WTC11 (cell line): Measurements from ENCODE around the gene CCNYL1.

ENCODE experiments used
- CBFB ChIP-seq: sonication (generic); formaldehyde crosslinking; IDR thresholded peaks from 2 replicates; pipeline ENCODE4 v1.8.1; 2022; ENCODE audit warnings: mild to moderate bottlenecking, low read depth, missing genetic modification reagents
- CREB1 ChIP-seq: sonication (generic); formaldehyde crosslinking; IDR thresholded peaks from 2 replicates; pipeline ENCODE4 v1.8.0; 2023; ENCODE audit warnings: mild to moderate bottlenecking, missing genetic modification reagents
- TCF7 ChIP-seq: sonication (generic); formaldehyde crosslinking; IDR thresholded peaks from 2 replicates; pipeline ENCODE4 v1.8.0; 2022; ENCODE audit warnings: mild to moderate bottlenecking, low read depth, missing genetic modification reagents, moderate library complexity
- TP53 ChIP-seq: sonication (generic); formaldehyde crosslinking; IDR thresholded peaks from 2 replicates; pipeline ENCODE4 v1.8.1; 2023; ENCODE audit warnings: mild to moderate bottlenecking, missing genetic modification reagents
- ZNF263 ChIP-seq: sonication (generic); formaldehyde crosslinking; IDR thresholded peaks from 2 replicates; pipeline ENCODE4 v1.8.1; 2022; ENCODE audit warnings: low read depth, mild to moderate bottlenecking, moderate library complexity, missing genetic modification reagents
- ZNF512 ChIP-seq: sonication (generic); formaldehyde crosslinking; IDR thresholded peaks from 2 replicates; pipeline ENCODE4 v1.8.1; 2022; ENCODE audit warnings: missing genetic modification reagents, borderline replicate concordance
- TF ChIP-seq, protein P1 (sequence below): fragments of 200-600 bp; IDR thresholded peaks from 2 replicates; pipeline ENCODE4 v1.8.0; 2022; ENCODE audit warnings: antibody characterized with exemption
- TF ChIP-seq, protein P2 (sequence below): sonication (generic); formaldehyde crosslinking; IDR thresholded peaks from 2 replicates; pipeline ENCODE4 v1.8.1; 2023; ENCODE audit warnings: mild to moderate bottlenecking, missing genetic modification reagents, moderate library complexity
- TF ChIP-seq, protein P3 (sequence below): fragments of 250-450 bp; sonication (Bioruptor Pico); IDR thresholded peaks from 2 replicates; pipeline ENCODE4 v1.9.0; 2021; ENCODE audit warnings: mild to moderate bottlenecking
- TF ChIP-seq, protein P4 (sequence below): sonication (generic); formaldehyde crosslinking; IDR thresholded peaks from 2 replicates; pipeline ENCODE4 v1.8.0; 2022; ENCODE audit warnings: missing genetic modification reagents
- TF ChIP-seq, protein P5 (sequence below): sonication (generic); formaldehyde crosslinking; IDR thresholded peaks from 2 replicates; pipeline ENCODE4 v1.8.0; 2022; ENCODE audit warnings: mild to moderate bottlenecking, missing genetic modification reagents

- TF ChIP-seq, protein P1, sequence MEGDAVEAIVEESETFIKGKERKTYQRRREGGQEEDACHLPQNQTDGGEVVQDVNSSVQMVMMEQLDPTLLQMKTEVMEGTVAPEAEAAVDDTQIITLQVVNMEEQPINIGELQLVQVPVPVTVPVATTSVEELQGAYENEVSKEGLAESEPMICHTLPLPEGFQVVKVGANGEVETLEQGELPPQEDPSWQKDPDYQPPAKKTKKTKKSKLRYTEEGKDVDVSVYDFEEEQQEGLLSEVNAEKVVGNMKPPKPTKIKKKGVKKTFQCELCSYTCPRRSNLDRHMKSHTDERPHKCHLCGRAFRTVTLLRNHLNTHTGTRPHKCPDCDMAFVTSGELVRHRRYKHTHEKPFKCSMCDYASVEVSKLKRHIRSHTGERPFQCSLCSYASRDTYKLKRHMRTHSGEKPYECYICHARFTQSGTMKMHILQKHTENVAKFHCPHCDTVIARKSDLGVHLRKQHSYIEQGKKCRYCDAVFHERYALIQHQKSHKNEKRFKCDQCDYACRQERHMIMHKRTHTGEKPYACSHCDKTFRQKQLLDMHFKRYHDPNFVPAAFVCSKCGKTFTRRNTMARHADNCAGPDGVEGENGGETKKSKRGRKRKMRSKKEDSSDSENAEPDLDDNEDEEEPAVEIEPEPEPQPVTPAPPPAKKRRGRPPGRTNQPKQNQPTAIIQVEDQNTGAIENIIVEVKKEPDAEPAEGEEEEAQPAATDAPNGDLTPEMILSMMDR = no peak
- no peak for TF ChIP-seq ZNF512 (CRISPR knock-in tag)
- TF ChIP-seq CBFB = no peak
- TF ChIP-seq CREB1 = no peak
- TF ChIP-seq, protein P2, sequence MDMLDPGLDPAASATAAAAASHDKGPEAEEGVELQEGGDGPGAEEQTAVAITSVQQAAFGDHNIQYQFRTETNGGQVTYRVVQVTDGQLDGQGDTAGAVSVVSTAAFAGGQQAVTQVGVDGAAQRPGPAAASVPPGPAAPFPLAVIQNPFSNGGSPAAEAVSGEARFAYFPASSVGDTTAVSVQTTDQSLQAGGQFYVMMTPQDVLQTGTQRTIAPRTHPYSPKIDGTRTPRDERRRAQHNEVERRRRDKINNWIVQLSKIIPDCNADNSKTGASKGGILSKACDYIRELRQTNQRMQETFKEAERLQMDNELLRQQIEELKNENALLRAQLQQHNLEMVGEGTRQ = no peak
- TF ChIP-seq, protein P3, sequence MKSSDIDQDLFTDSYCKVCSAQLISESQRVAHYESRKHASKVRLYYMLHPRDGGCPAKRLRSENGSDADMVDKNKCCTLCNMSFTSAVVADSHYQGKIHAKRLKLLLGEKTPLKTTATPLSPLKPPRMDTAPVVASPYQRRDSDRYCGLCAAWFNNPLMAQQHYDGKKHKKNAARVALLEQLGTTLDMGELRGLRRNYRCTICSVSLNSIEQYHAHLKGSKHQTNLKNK (CRISPR knock-in tag) = no peak
- no peak for TF ChIP-seq TP53 (CRISPR knock-in tag)
- TF ChIP-seq, protein P4, sequence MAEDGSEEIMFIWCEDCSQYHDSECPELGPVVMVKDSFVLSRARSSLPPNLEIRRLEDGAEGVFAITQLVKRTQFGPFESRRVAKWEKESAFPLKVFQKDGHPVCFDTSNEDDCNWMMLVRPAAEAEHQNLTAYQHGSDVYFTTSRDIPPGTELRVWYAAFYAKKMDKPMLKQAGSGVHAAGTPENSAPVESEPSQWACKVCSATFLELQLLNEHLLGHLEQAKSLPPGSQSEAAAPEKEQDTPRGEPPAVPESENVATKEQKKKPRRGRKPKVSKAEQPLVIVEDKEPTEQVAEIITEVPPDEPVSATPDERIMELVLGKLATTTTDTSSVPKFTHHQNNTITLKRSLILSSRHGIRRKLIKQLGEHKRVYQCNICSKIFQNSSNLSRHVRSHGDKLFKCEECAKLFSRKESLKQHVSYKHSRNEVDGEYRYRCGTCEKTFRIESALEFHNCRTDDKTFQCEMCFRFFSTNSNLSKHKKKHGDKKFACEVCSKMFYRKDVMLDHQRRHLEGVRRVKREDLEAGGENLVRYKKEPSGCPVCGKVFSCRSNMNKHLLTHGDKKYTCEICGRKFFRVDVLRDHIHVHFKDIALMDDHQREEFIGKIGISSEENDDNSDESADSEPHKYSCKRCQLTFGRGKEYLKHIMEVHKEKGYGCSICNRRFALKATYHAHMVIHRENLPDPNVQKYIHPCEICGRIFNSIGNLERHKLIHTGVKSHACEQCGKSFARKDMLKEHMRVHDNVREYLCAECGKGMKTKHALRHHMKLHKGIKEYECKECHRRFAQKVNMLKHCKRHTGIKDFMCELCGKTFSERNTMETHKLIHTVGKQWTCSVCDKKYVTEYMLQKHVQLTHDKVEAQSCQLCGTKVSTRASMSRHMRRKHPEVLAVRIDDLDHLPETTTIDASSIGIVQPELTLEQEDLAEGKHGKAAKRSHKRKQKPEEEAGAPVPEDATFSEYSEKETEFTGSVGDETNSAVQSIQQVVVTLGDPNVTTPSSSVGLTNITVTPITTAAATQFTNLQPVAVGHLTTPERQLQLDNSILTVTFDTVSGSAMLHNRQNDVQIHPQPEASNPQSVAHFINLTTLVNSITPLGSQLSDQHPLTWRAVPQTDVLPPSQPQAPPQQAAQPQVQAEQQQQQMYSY = no peak
- TF ChIP-seq ZNF263 (CRISPR knock-in tag) = no peak
- TF ChIP-seq, protein P5, sequence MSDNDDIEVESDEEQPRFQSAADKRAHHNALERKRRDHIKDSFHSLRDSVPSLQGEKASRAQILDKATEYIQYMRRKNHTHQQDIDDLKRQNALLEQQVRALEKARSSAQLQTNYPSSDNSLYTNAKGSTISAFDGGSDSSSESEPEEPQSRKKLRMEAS (CRISPR knock-in tag) = no peak
- TF ChIP-seq TCF7 = no peak
Observed at GRCh38 chr2:207676827-207677354, 34.5 kb upstream of the CCNYL1 start.
